ENCODE measurements around the gene TULP4.
A peak's percentile ranks its signal among the peaks of the same experiment; 100 is the strongest.

Gene TULP4

DNA sequence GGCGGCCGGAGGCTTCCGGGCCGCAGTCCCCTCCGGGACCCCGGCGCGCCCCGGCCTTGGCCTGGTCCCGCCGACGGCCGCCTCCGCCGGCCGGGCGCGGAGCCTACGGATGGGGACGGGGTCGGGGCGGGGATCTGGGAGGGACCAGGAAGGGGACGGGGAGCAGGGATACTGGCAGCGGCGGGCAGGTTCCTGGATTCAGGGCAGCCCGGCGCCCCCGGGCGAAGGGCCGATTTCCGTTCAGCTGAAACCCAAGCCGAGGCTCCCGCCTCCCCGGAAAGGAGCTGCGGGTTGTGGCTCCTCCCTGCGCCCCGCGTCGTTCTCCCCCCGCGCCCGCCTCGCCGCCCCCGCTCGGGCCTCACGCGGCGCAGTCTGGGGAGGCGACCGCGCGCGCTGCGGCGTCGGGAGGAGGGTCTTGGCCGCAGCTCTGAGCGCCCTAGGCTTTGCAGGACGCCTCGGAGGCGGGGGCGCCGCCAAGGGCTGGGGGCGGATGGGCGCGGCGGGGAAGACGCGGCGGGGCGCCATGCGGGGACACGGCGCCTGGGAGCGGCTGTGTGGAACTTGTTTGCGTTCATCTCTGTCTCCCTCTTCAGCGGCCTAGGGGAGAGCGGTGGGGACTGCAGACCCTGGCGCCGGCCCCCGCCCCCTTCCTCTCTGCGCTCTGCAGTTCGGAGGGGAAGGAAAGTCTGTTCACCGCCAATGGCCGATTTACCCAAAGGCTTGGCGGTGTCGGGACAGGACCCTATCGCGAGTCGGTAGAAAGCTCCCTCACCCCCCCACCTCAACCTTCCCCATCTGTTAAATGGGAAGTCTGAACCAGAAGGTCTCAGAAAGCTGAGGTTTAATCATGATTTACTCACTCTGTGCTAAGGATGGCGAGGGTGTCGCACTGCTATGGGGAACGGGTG, 224.9 kb downstream of the TULP4 start:
- H3K56ac ChIP-seq (ENCODE audit: low read length) = peak overlapping the region; percentile 89
- H3K79me2 ChIP-seq (ENCODE audit: control insufficient read depth, insufficient read depth, low read length) = no peaks in the 10 kb centered on the region
- peak overlapping the region; percentile 49 for H3K27ac ChIP-seq (ENCODE audit: low read depth, low read length)
- H2AK5ac ChIP-seq (ENCODE audit: low read length) = no peak overlapping the region
- no peaks in the 10 kb centered on the region for H3K36me3 ChIP-seq (ENCODE audit: control insufficient read depth, insufficient read depth, low read length)
- no peak overlapping the region for H2BK15ac ChIP-seq (replicated peaks; ENCODE audit: low read depth)
- H3K27me3 ChIP-seq (ENCODE audit: insufficient read depth, low read length, poor library complexity) = no peaks in the 10 kb centered on the region
- DNase-seq = peak; percentile 83
- H3K4ac ChIP-seq (ENCODE audit: low read depth, low read length) = no peak overlapping the region
- H3K79me1 ChIP-seq (ENCODE audit: low read length) = no peaks in the 10 kb centered on the region
- H3K4me3 ChIP-seq (ENCODE audit: low read length) = peak overlapping the region; percentile 70
- H3K4me1 ChIP-seq (ENCODE audit: control insufficient read depth, low read depth, low read length) = peaks cover 2% of the 10 kb centered on the region
- no peak overlapping the region for H4K8ac ChIP-seq (ENCODE audit: low read depth, low read length)
- peak overlapping the region; percentile 64 for H3K4me2 ChIP-seq (ENCODE audit: low read length)
- no peak overlapping the region for H3K23ac ChIP-seq (ENCODE audit: low read length)
- WGBS (ENCODE audit: extremely low coverage, insufficient coverage, low lambda C conversion rate) = no CpG with 5 or more reads among the region's 94 CpGs
- H3K9ac ChIP-seq (ENCODE audit: low read length) = peak overlapping the region; percentile 72
- H4K5ac ChIP-seq (ENCODE audit: low read length) = no peak overlapping the region
- H2BK120ac ChIP-seq (ENCODE audit: low read depth, low read length) = no peak overlapping the region
- no peak overlapping the region for H2BK5ac ChIP-seq (ENCODE audit: low read length)
- H3K18ac ChIP-seq (ENCODE audit: low read length) = peak overlapping the region; percentile 4

DNA sequence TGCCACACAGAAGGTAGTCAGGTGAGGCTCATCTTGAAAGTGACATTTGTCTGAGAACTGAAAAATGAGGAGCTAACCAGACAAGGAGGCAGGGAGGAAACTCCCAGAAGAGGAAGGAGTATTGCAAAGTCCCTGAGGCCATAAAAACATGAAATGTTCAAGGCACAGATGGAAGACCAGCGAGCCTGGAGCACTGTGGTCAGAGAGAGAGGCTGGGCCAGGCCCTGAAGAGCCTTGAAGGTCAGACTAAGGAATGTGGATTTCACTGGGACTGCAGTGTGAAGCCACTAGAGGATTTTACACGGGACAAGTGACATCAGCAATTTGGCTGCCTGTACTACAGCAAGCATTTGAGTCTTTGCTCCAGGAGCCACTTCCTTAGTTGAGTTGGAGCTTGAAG, 226.5 kb downstream of the TULP4 start:
- peak; percentile 22 for DNase-seq
- no peaks in the 10 kb centered on the region for H3K79me2 ChIP-seq (ENCODE audit: control insufficient read depth, insufficient read depth, low read length)
- H3K56ac ChIP-seq (ENCODE audit: low read length) = no peak overlapping the region
- H2BK5ac ChIP-seq (ENCODE audit: low read length) = no peak overlapping the region
- H3K36me3 ChIP-seq (ENCODE audit: control insufficient read depth, insufficient read depth, low read length) = no peaks in the 10 kb centered on the region
- no CpG with 5 or more reads among the region's 2 CpGs for WGBS (ENCODE audit: extremely low coverage, insufficient coverage, low lambda C conversion rate)
- H3K4me1 ChIP-seq (ENCODE audit: control insufficient read depth, low read depth, low read length) = peaks cover 2% of the 10 kb centered on the region
- no peak overlapping the region for H4K5ac ChIP-seq (ENCODE audit: low read length)
- no peak overlapping the region for H3K4me3 ChIP-seq (ENCODE audit: low read length)
- no peak overlapping the region for H4K8ac ChIP-seq (ENCODE audit: low read depth, low read length)
- H3K4ac ChIP-seq (ENCODE audit: low read depth, low read length) = no peak overlapping the region
- no peaks in the 10 kb centered on the region for H3K79me1 ChIP-seq (ENCODE audit: low read length)
- no peaks in the 10 kb centered on the region for H3K27me3 ChIP-seq (ENCODE audit: insufficient read depth, low read length, poor library complexity)
- no peak overlapping the region for H3K18ac ChIP-seq (ENCODE audit: low read length)
- H3K9ac ChIP-seq (ENCODE audit: low read length) = no peak overlapping the region
- H3K27ac ChIP-seq (ENCODE audit: low read depth, low read length) = no peak overlapping the region
- H3K23ac ChIP-seq (ENCODE audit: low read length) = no peak overlapping the region
- no peak overlapping the region for H2BK15ac ChIP-seq (replicated peaks; ENCODE audit: low read depth)
- no peak overlapping the region for H2BK120ac ChIP-seq (ENCODE audit: low read depth, low read length)
- H3K4me2 ChIP-seq (ENCODE audit: low read length) = no peak overlapping the region
- no peak overlapping the region for H2AK5ac ChIP-seq (ENCODE audit: low read length)

DNA sequence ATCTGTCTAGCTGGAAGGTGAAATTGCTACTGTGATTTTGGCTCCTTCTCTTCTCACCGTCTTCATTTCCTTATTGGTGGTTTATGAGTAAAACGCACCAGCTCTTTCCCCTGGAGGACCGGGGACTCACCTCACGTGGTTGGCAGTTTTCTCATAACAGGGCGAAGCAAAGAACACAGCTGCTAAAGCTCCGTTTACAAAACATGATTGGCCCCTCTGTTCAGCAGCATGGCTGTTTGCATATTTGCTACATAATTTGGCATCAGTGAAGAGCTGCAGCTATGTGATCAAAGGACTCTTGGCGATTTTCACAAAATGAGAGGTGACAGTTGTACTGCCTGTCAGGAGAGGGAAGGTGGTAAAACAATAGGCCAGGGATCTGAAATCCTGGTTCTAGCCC, 227.1 kb downstream of the TULP4 start:
- DNase-seq = no peak
- H2AK5ac ChIP-seq (ENCODE audit: low read length) = no peak overlapping the region
- no peak overlapping the region for H2BK15ac ChIP-seq (replicated peaks; ENCODE audit: low read depth)
- H3K36me3 ChIP-seq (ENCODE audit: control insufficient read depth, insufficient read depth, low read length) = no peaks in the 10 kb centered on the region
- no CpG with 5 or more reads among the region's 7 CpGs for WGBS (ENCODE audit: extremely low coverage, insufficient coverage, low lambda C conversion rate)
- no peak overlapping the region for H3K4me2 ChIP-seq (ENCODE audit: low read length)
- H3K18ac ChIP-seq (ENCODE audit: low read length) = no peak overlapping the region
- H3K4me3 ChIP-seq (ENCODE audit: low read length) = no peak overlapping the region
- H3K4ac ChIP-seq (ENCODE audit: low read depth, low read length) = no peak overlapping the region
- no peak overlapping the region for H2BK120ac ChIP-seq (ENCODE audit: low read depth, low read length)
- H3K79me1 ChIP-seq (ENCODE audit: low read length) = no peaks in the 10 kb centered on the region
- H3K27me3 ChIP-seq (ENCODE audit: insufficient read depth, low read length, poor library complexity) = no peaks in the 10 kb centered on the region
- no peak overlapping the region for H3K9ac ChIP-seq (ENCODE audit: low read length)
- peaks cover 2% of the 10 kb centered on the region for H3K4me1 ChIP-seq (ENCODE audit: control insufficient read depth, low read depth, low read length)
- no peak overlapping the region for H2BK5ac ChIP-seq (ENCODE audit: low read length)
- no peak overlapping the region for H3K56ac ChIP-seq (ENCODE audit: low read length)
- no peaks in the 10 kb centered on the region for H3K79me2 ChIP-seq (ENCODE audit: control insufficient read depth, insufficient read depth, low read length)
- no peak overlapping the region for H4K8ac ChIP-seq (ENCODE audit: low read depth, low read length)
- no peak overlapping the region for H4K5ac ChIP-seq (ENCODE audit: low read length)
- H3K27ac ChIP-seq (ENCODE audit: low read depth, low read length) = no peak overlapping the region
- H3K23ac ChIP-seq (ENCODE audit: low read length) = no peak overlapping the region

DNA sequence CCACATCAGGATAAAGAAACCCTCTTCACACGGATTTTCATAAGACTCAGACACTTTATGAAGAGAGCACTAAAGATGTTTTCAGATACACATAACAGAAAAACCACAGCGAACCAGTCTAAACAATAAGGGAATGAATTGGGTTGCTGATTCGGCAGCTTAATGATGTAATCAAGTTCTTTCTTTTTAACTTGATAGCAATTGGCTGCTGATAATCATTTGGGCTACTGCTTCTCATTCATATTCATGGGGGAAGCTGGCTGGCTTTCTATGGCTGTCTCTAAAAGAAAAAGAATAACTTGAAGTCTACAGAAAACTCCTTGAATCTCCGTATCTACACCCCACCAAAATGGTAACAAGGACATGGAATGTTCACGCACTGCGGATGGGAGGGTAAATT, 227.6 kb downstream of the TULP4 start:
- H3K79me1 ChIP-seq (ENCODE audit: low read length) = no peaks in the 10 kb centered on the region
- H2BK120ac ChIP-seq (ENCODE audit: low read depth, low read length) = no peak overlapping the region
- WGBS (ENCODE audit: extremely low coverage, insufficient coverage, low lambda C conversion rate) = no CpG with 5 or more reads among the region's 6 CpGs
- peaks cover 2% of the 10 kb centered on the region for H3K4me1 ChIP-seq (ENCODE audit: control insufficient read depth, low read depth, low read length)
- H3K4me3 ChIP-seq (ENCODE audit: low read length) = no peak overlapping the region
- no peak overlapping the region for H3K23ac ChIP-seq (ENCODE audit: low read length)
- no peak overlapping the region for H2BK5ac ChIP-seq (ENCODE audit: low read length)
- H3K4me2 ChIP-seq (ENCODE audit: low read length) = no peak overlapping the region
- no peak overlapping the region for H2AK5ac ChIP-seq (ENCODE audit: low read length)
- no peak overlapping the region for H3K18ac ChIP-seq (ENCODE audit: low read length)
- no peaks in the 10 kb centered on the region for H3K79me2 ChIP-seq (ENCODE audit: control insufficient read depth, insufficient read depth, low read length)
- DNase-seq = no peak
- no peak overlapping the region for H2BK15ac ChIP-seq (replicated peaks; ENCODE audit: low read depth)
- H3K36me3 ChIP-seq (ENCODE audit: control insufficient read depth, insufficient read depth, low read length) = no peaks in the 10 kb centered on the region
- no peak overlapping the region for H3K27ac ChIP-seq (ENCODE audit: low read depth, low read length)
- H3K9ac ChIP-seq (ENCODE audit: low read length) = no peak overlapping the region
- H3K4ac ChIP-seq (ENCODE audit: low read depth, low read length) = no peak overlapping the region
- H4K8ac ChIP-seq (ENCODE audit: low read depth, low read length) = no peak overlapping the region
- no peak overlapping the region for H3K56ac ChIP-seq (ENCODE audit: low read length)
- no peak overlapping the region for H4K5ac ChIP-seq (ENCODE audit: low read length)
- no peaks in the 10 kb centered on the region for H3K27me3 ChIP-seq (ENCODE audit: insufficient read depth, low read length, poor library complexity)

DNA sequence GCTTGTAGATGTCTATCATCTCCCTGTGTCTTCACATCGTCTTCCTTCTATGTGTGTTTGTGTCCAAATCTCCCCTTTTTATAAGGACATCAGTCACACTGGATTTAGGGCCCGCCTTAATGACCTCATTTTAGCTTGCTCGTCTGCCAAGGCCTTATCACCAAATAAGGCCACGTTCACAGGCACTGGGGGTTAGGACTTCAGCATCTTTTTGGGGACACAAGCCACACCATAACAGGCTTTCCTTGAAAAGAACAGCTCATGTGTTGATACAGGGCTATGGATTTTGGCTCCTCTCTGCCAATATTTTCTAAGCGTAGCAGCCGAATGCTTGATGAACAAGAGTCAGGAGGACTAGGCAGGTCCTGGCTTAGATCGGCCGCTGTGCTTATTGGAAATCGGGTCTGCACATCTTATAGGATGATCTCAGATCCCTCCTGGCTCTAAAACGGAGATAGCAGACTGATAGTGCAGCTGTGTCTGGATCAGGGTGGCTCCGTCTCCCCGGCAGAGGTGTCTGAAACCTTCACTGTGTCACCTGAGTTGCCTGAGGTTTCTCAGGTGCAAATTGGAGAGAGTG, 231.4 kb downstream of the TULP4 start:
- no peak overlapping the region for H3K9ac ChIP-seq (ENCODE audit: low read length)
- H3K79me1 ChIP-seq (ENCODE audit: low read length) = no peaks in the 10 kb centered on the region
- DNase-seq = no peak
- no peaks in the 10 kb centered on the region for H3K4me1 ChIP-seq (ENCODE audit: control insufficient read depth, low read depth, low read length)
- no peak overlapping the region for H3K27ac ChIP-seq (ENCODE audit: low read depth, low read length)
- H3K4ac ChIP-seq (ENCODE audit: low read depth, low read length) = no peak overlapping the region
- H3K27me3 ChIP-seq (ENCODE audit: insufficient read depth, low read length, poor library complexity) = no peaks in the 10 kb centered on the region
- no peak overlapping the region for H2BK5ac ChIP-seq (ENCODE audit: low read length)
- no peak overlapping the region for H3K18ac ChIP-seq (ENCODE audit: low read length)
- H3K4me3 ChIP-seq (ENCODE audit: low read length) = no peak overlapping the region
- no peak overlapping the region for H3K56ac ChIP-seq (ENCODE audit: low read length)
- WGBS (ENCODE audit: extremely low coverage, insufficient coverage, low lambda C conversion rate) = no CpG with 5 or more reads among the region's 12 CpGs
- no peak overlapping the region for H2AK5ac ChIP-seq (ENCODE audit: low read length)
- H4K8ac ChIP-seq (ENCODE audit: low read depth, low read length) = no peak overlapping the region
- H4K5ac ChIP-seq (ENCODE audit: low read length) = no peak overlapping the region
- H3K23ac ChIP-seq (ENCODE audit: low read length) = no peak overlapping the region
- H2BK120ac ChIP-seq (ENCODE audit: low read depth, low read length) = no peak overlapping the region
- H3K36me3 ChIP-seq (ENCODE audit: control insufficient read depth, insufficient read depth, low read length) = no peaks in the 10 kb centered on the region
- H3K79me2 ChIP-seq (ENCODE audit: control insufficient read depth, insufficient read depth, low read length) = no peaks in the 10 kb centered on the region
- H2BK15ac ChIP-seq (replicated peaks; ENCODE audit: low read depth) = no peak overlapping the region
- no peak overlapping the region for H3K4me2 ChIP-seq (ENCODE audit: low read length)
